WTC11 (cell line): ENCODE measurements around the gene FAM24A. TPM values are rescaled to one million over a fixed set of nuclear protein-coding genes. Genes with fewer than 3 reads are reported as not detected.

ENCODE experiments used
- ATAC-seq: fragments of 200-7000 bp; cut with Tn5 transposase; 2 replicates; pipeline ENCODE4 v1.10.0; 2021; ENCODE audit warnings: mild to moderate bottlenecking, moderate library complexity
- CTCF ChIA-PET: fragments of 300-600 bp; sonication (Branson Sonifier 250); formaldehyde crosslinking; loops from one replicate; lab custom pipeline; 2021; ENCODE audit warnings: antibody characterized with exemption; lab: Charles Lee
- POLR2A ChIA-PET: fragments of 350-600 bp; sonication (Branson Sonifier 250); formaldehyde crosslinking; loops from one replicate; lab custom pipeline; 2021; ENCODE audit warnings: antibody characterized with exemption; lab: Charles Lee
- DNase-seq: peaks from one replicate; pipeline ENCODE4 v3.0.0; 2021; ENCODE audit warnings: low spot score
- H3K27ac Mint-ChIP-seq: 2 replicates; pipeline ENCODE4 v1.8.0; 2021; ENCODE audit warnings: mixed read lengths
- H3K27me3 Mint-ChIP-seq: 2 replicates; pipeline ENCODE4 v1.8.0; 2021; ENCODE audit warnings: low read depth, mild to moderate bottlenecking, moderate library complexity, mixed read lengths
- H3K36me3 Mint-ChIP-seq: 2 replicates; pipeline ENCODE4 v1.8.0; 2021; ENCODE audit warnings: mixed read lengths
- H3K4me1 Mint-ChIP-seq: 2 replicates; pipeline ENCODE4 v1.8.0; 2022; ENCODE audit warnings: mixed read lengths
- H3K4me3 Mint-ChIP-seq: 2 replicates; pipeline ENCODE4 v1.8.0; 2021; ENCODE audit warnings: mild to moderate bottlenecking, moderate library complexity, mixed read lengths
- H3K9me3 Mint-ChIP-seq: 2 replicates; pipeline ENCODE4 v1.8.0; 2021; ENCODE audit warnings: mixed read lengths
- ARID4B ChIP-seq: sonication (generic); formaldehyde crosslinking; IDR thresholded peaks from 2 replicates; pipeline ENCODE4 v1.8.0; 2023; ENCODE audit warnings: missing genetic modification reagents, mild to moderate bottlenecking, borderline replicate concordance
- ATF1 ChIP-seq: sonication (generic); formaldehyde crosslinking; IDR thresholded peaks from 2 replicates; pipeline ENCODE4 v1.8.1; 2023; ENCODE audit warnings: mild to moderate bottlenecking, moderate library complexity, missing genetic modification reagents
- ATF3 ChIP-seq: sonication (generic); formaldehyde crosslinking; conservative IDR thresholded peaks from 2 replicates; pipeline ENCODE4 v1.8.1; 2022; ENCODE audit warnings: mild to moderate bottlenecking, missing genetic modification reagents
- FOXP4 ChIP-seq: sonication (generic); formaldehyde crosslinking; IDR thresholded peaks from 2 replicates; pipeline ENCODE4 v1.8.0; 2022; ENCODE audit warnings: mild to moderate bottlenecking, missing genetic modification reagents
- NR2C2 ChIP-seq: sonication (generic); formaldehyde crosslinking; IDR thresholded peaks from 2 replicates; pipeline ENCODE4 v1.8.0; 2022; ENCODE audit warnings: mild to moderate bottlenecking, missing genetic modification reagents
- OVOL2 ChIP-seq: fragments of 250-450 bp; sonication (Bioruptor Pico); IDR thresholded peaks from 2 replicates; pipeline ENCODE4 v1.9.0; 2021; ENCODE audit warnings: mild to moderate bottlenecking, borderline replicate concordance
- PRDM15 ChIP-seq: sonication (generic); formaldehyde crosslinking; IDR thresholded peaks from 2 replicates; pipeline ENCODE4 v1.8.0; 2022; ENCODE audit warnings: missing genetic modification reagents
- SMAD3 ChIP-seq: sonication (generic); formaldehyde crosslinking; IDR thresholded peaks from 2 replicates; pipeline ENCODE4 v1.8.0; 2022; ENCODE audit warnings: missing genetic modification reagents, mild to moderate bottlenecking, borderline replicate concordance
- SOX15 ChIP-seq: fragments of 250-450 bp; sonication (Bioruptor Pico); IDR thresholded peaks from 2 replicates; pipeline ENCODE4 v1.9.0; 2021; ENCODE audit warnings: mild to moderate bottlenecking
- STAT6 ChIP-seq: sonication (generic); formaldehyde crosslinking; conservative IDR thresholded peaks from 2 replicates; pipeline ENCODE4 v1.8.1; 2023; ENCODE audit warnings: mild to moderate bottlenecking, low read depth, missing genetic modification reagents, moderate library complexity
- TP53 ChIP-seq: sonication (generic); formaldehyde crosslinking; IDR thresholded peaks from 2 replicates; pipeline ENCODE4 v1.8.1; 2023; ENCODE audit warnings: mild to moderate bottlenecking, missing genetic modification reagents
- ZBTB21 ChIP-seq: sonication (generic); formaldehyde crosslinking; IDR thresholded peaks from 2 replicates; pipeline ENCODE4 v1.8.1; 2023; ENCODE audit warnings: mild to moderate bottlenecking, missing genetic modification reagents, borderline replicate concordance
- ZNF532 ChIP-seq: fragments of 250-450 bp; sonication (Bioruptor Pico); IDR thresholded peaks from 2 replicates; pipeline ENCODE4 v1.9.0; 2021; ENCODE audit warnings: mild to moderate bottlenecking, borderline replicate concordance
- ZNF671 ChIP-seq: fragments of 250-450 bp; sonication (Bioruptor Pico); IDR thresholded peaks from 2 replicates; pipeline ENCODE4 v1.8.0; 2021; ENCODE audit warnings: mild to moderate bottlenecking
- total RNA-seq: library from RNA; stranded (reverse); gene quantifications from 3 replicates; pipeline ENCODE4 v1.2.3, GENCODE V29; 2021

Gene FAM24A
- total RNA-seq, 1 experiment from 2014 or later: not detected

- no peak for TF ChIP-seq ARID4B
- TF ChIP-seq FOXP4 (CRISPR knock-in tag): no peak
- no peak for TF ChIP-seq TP53 (CRISPR knock-in tag)
These were observed 28.9 kb downstream of the FAM24A start (continued) for GRCh38 chr10:122939133-122939855.

- Mint-ChIP-seq H3K9me3 (no peaks in the 10 kb centered on the region), H3K27ac (no peak overlapping the region), H3K27me3 (no peaks in the 10 kb centered on the region), H3K4me3 (no peak overlapping the region), H3K36me3 (peaks cover 19% of the 10 kb centered on the region), H3K4me1 (no peaks in the 10 kb centered on the region)
- no peak for ATAC-seq
- no peak for DNase-seq
- ChIA-PET CTCF (no interaction called here), POLR2A (no interaction called here)
- no peak for TF ChIP-seq OVOL2
- TF ChIP-seq ATF1 (CRISPR knock-in tag): no peak
- TF ChIP-seq STAT6 (CRISPR knock-in tag): no peak
- TF ChIP-seq SOX15 (CRISPR knock-in tag): no peak
- no peak for TF ChIP-seq ATF3 (CRISPR knock-in tag)
These were observed 29.6 kb downstream of the FAM24A start for GRCh38 chr10:122939856-122940543.

- Mint-ChIP-seq H3K27me3 (peaks cover 7% of the 10 kb centered on the region), H3K4me3 (no peak overlapping the region), H3K27ac (no peak overlapping the region), H3K4me1 (peaks cover 11% of the 10 kb centered on the region), H3K9me3 (no peaks in the 10 kb centered on the region), H3K36me3 (peaks cover 24% of the 10 kb centered on the region)
- ChIA-PET CTCF (no interaction called here), POLR2A (no interaction called here)
- no peak for ATAC-seq
- DNase-seq: no peak
- TF ChIP-seq SMAD3 (no peak), PRDM15 (CRISPR knock-in tag) (no peak), ZNF532 (CRISPR knock-in tag) (no peak), NR2C2 (no peak), ZBTB21 (CRISPR knock-in tag) (no peak), ZNF671 (CRISPR knock-in tag) (no peak)
These were observed 38.9 kb downstream of the FAM24A start for GRCh38 chr10:122949296-122949695.
